NCI-H510A treated with DMSO at 0.1 percent for 48 hours (cell line): ENCODE measurements around the gene P2RX7.

Source experiments
- DNase-seq: peaks from one replicate; lab custom pipeline; 2025; lab: John Stamatoyannopoulos, UW

P2RX7 gene

GRCh38 chr12:121110211-121110940, 22.3 kb upstream of the P2RX7 start:
- peak; percentile 85 for DNase-seq

GRCh38 chr12:121111684-121112083, 21.0 kb upstream of the P2RX7 start:
- DNase-seq: no peak

GRCh38 chr12:121112496-121112895, 20.2 kb upstream of the P2RX7 start:
- DNase-seq: no peak

GRCh38 chr12:121113057-121113456, 19.6 kb upstream of the P2RX7 start:
- no peak for DNase-seq

- DNase-seq: no peak
Measured at GRCh38 chr12:121114019-121114639, 18.5 kb upstream of the P2RX7 start.

- DNase-seq: no peak
Measured at GRCh38 chr12:121114806-121115205, 17.9 kb upstream of the P2RX7 start.

GRCh38 chr12:121115530-121115929, 17.1 kb upstream of the P2RX7 start:
- no peak for DNase-seq

GRCh38 chr12:121116318-121117225, 16.1 kb upstream of the P2RX7 start:
- DNase-seq: no peak

GRCh38 chr12:121117226-121117777, 15.4 kb upstream of the P2RX7 start:
- DNase-seq: no peak

GRCh38 chr12:121120323-121120722, 12.4 kb upstream of the P2RX7 start:
- DNase-seq: no peak

- no peak for DNase-seq
Measured at GRCh38 chr12:121120989-121121755, 11.5 kb upstream of the P2RX7 start.

GRCh38 chr12:121121805-121122204, 10.9 kb upstream of the P2RX7 start:
- DNase-seq: no peak

GRCh38 chr12:121123488-121123887, 9.2 kb upstream of the P2RX7 start:
- no peak for DNase-seq

GRCh38 chr12:121124402-121125109, 8.1 kb upstream of the P2RX7 start:
- no peak for DNase-seq

GRCh38 chr12:121127501-121127900, 5.2 kb upstream of the P2RX7 start:
- DNase-seq: no peak

- no peak for DNase-seq
Measured at GRCh38 chr12:121128908-121129810, 3.5 kb upstream of the P2RX7 start.

- no peak for DNase-seq
Measured at GRCh38 chr12:121129811-121130147, 2.9 kb upstream of the P2RX7 start.

GRCh38 chr12:121130866-121131373, 1.8 kb upstream of the P2RX7 start:
- no peak for DNase-seq

GRCh38 chr12:121131941-121132341, 735 bp upstream of the P2RX7 start:
- DNase-seq: no peak

- DNase-seq: no peak
Measured at GRCh38 chr12:121133838-121134237, 1.2 kb downstream of the P2RX7 start.
